ENCODE measurements around the gene HIVEP2. TPM values are rescaled to one million over a fixed set of nuclear protein-coding genes. Genes with fewer than 3 reads are reported as not detected.

The HIVEP2 gene
- total and polyA plus RNA-seq, 2 donors: 7.6 to 17.0 TPM

- H3K27ac ChIP-seq (ENCODE audit: low read depth): no peak overlapping the region
- no peaks in the 10 kb centered on the region for H3K36me3 ChIP-seq (ENCODE audit: insufficient read depth)
- DNase-seq (ENCODE audit: extremely low spot score): no peak
- 70% methylated on average over 1 of the region's 1 CpG for WGBS
- no peaks in the 10 kb centered on the region for H3K4me1 ChIP-seq (ENCODE audit: insufficient read depth)
- no peak overlapping the region for H3K4me3 ChIP-seq (ENCODE audit: low read depth, low read length)
Measured at GRCh38 chr6:142841915-142842314, 103.1 kb downstream of the HIVEP2 start.

GRCh38 chr6:142839686-142840040 lies 105.3 kb downstream of the HIVEP2 start:
- Histone ChIP-seq H3K36me3 (ENCODE audit: insufficient read depth) (no peaks in the 10 kb centered on the region), H3K27ac (ENCODE audit: low read depth) (no peak overlapping the region), H3K4me1 (ENCODE audit: insufficient read depth) (no peaks in the 10 kb centered on the region), H3K4me3 (ENCODE audit: low read depth, low read length) (no peak overlapping the region)
- WGBS: 62% methylated on average over 2 of the region's 2 CpGs
- no peak for DNase-seq (ENCODE audit: extremely low spot score)

- DNase-seq (ENCODE audit: extremely low spot score): no peak
- 89% methylated on average over 7 of the region's 7 CpGs for WGBS
- Histone ChIP-seq H3K4me3 (ENCODE audit: low read depth, low read length) (no peak overlapping the region), H3K36me3 (ENCODE audit: insufficient read depth) (no peaks in the 10 kb centered on the region), H3K4me1 (ENCODE audit: insufficient read depth) (no peaks in the 10 kb centered on the region), H3K27ac (ENCODE audit: low read depth) (no peak overlapping the region)
Measured at GRCh38 chr6:142838821-142839685, 105.9 kb downstream of the HIVEP2 start.

DNA sequence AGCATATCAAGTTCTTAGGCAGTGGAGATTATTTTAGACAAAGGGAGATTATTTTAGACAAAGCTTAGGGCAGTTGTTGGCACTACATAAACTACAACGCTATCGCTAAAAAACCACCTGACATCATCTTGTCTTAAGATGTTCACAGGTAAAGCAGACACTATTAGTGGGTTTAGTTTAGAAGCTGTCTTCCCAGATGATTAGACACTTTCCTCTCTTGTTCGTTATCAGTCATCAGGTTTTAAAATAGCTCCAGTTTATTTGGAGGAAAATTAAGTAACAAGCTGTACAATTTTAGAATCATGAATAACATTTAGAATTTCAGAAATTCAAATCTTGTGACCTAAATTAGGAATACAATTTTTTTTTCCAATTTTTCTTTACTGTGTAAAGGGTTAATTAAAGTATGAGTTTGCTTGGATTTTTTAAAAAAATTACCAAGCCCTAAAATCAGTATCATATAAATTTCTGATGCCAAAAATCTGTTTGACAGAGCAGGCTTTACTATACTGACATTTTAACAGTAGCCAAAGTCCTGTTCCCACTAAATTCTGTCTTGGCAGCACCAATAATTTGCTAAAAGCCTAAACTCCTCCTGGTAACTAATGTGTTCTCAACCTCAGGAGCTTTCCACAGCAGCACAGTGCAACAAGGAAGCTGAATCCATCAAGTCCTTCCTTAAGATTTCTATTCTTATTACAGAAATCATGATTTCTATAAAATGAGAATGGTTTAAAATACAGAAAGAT lies 109.0 kb downstream of the HIVEP2 start:
- Histone ChIP-seq H3K27ac (ENCODE audit: low read depth) (no peak overlapping the region), H3K4me1 (ENCODE audit: insufficient read depth) (no peaks in the 10 kb centered on the region), H3K4me3 (ENCODE audit: low read depth, low read length) (no peak overlapping the region), H3K36me3 (ENCODE audit: insufficient read depth) (no peaks in the 10 kb centered on the region)
- 91% methylated on average over 3 of the region's 3 CpGs for WGBS
- DNase-seq (ENCODE audit: extremely low spot score): no peak

DNA sequence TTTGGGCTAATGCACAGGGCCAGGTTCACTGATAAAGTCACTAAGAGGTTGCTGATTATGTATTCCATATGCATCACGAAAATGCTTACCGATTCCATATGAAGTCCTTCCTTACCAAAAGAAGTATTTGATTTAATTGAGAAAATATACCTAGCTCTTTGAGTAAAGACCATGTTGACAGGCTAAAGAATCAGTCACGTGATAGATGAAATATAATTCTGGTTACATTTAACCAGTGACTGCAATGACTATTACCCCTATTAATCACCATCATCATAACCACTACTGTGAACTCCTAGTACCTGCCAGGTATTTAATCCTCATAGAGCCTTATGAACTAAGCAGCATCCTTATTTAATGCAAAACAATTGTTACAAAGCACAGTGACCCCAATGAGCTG lies 110.1 kb downstream of the HIVEP2 start:
- WGBS: 97% methylated on average over 3 of the region's 3 CpGs
- DNase-seq (ENCODE audit: extremely low spot score): no peak
- H3K27ac ChIP-seq (ENCODE audit: low read depth): no peak overlapping the region

DNA sequence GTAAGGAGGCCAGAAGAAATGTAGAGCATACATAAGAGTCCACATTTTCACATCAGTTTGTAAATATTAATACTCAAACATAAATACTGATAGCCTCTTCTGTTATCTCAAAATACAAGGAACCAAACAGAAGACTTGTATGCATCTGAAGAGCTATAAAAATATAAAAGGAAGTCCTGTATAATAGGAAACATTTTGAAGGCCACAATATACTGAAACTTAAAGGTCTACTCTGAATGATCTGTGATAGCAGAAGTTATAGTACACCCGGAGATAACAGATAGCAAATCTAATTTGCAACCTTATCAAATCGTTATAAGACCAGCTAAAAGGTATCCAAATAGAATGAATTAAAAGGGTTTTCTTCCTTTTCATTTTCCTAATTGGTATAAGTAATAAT lies 111.2 kb downstream of the HIVEP2 start:
- 72% methylated on average over 2 of the region's 2 CpGs for WGBS
- no peaks in the 10 kb centered on the region for H3K4me1 ChIP-seq (ENCODE audit: insufficient read depth)
- H3K36me3 ChIP-seq (ENCODE audit: insufficient read depth): no peaks in the 10 kb centered on the region
- no peak overlapping the region for H3K4me3 ChIP-seq (ENCODE audit: low read depth, low read length)
- H3K27ac ChIP-seq (ENCODE audit: low read depth): no peak overlapping the region
- DNase-seq (ENCODE audit: extremely low spot score): no peak

More for the DNA sequence above, 110.1 kb downstream of the HIVEP2 start:
- H3K4me3 ChIP-seq (ENCODE audit: low read depth, low read length): no peak overlapping the region
- H3K4me1 ChIP-seq (ENCODE audit: insufficient read depth): no peaks in the 10 kb centered on the region
- no peaks in the 10 kb centered on the region for H3K36me3 ChIP-seq (ENCODE audit: insufficient read depth)

GRCh38 chr6:142833054-142833453 lies 111.9 kb downstream of the HIVEP2 start:
- H3K36me3 ChIP-seq (ENCODE audit: insufficient read depth): no peaks in the 10 kb centered on the region
- no peaks in the 10 kb centered on the region for H3K4me1 ChIP-seq (ENCODE audit: insufficient read depth)
- no peak for DNase-seq (ENCODE audit: extremely low spot score)
- H3K4me3 ChIP-seq (ENCODE audit: low read depth, low read length): no peak overlapping the region
- H3K27ac ChIP-seq (ENCODE audit: low read depth): no peak overlapping the region
- WGBS: 64% methylated on average over 1 of the region's 1 CpG

DNA sequence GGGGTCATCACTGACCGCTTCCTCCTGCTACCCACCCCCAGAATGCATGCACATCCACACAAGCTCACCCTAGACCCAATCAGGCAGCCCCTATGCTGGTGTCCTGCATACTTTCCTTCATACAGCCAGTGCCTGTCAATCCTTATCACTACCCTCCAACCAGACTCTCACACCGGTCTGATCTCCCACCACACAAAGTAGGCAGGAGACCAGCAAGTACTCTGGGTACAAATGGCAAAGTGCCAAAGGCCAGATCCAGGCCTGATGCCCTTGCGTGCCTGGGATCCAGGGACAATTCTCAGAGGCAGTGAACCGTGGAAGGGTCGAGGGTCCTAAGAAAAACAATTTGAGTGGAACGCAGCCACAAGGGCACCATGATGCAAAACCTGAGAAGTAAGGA lies 114.2 kb downstream of the HIVEP2 start:
- WGBS: 91% methylated on average over 6 of the region's 6 CpGs
- no peaks in the 10 kb centered on the region for H3K36me3 ChIP-seq (ENCODE audit: insufficient read depth)
- DNase-seq (ENCODE audit: extremely low spot score): no peak
- no peaks in the 10 kb centered on the region for H3K4me1 ChIP-seq (ENCODE audit: insufficient read depth)
- no peak overlapping the region for H3K4me3 ChIP-seq (ENCODE audit: low read depth, low read length)
- no peak overlapping the region for H3K27ac ChIP-seq (ENCODE audit: low read depth)

- no peak for DNase-seq (ENCODE audit: extremely low spot score)
- Histone ChIP-seq H3K36me3 (ENCODE audit: insufficient read depth) (no peaks in the 10 kb centered on the region), H3K27ac (ENCODE audit: low read depth) (no peak overlapping the region), H3K4me3 (ENCODE audit: low read depth, low read length) (no peak overlapping the region), H3K4me1 (ENCODE audit: insufficient read depth) (no peaks in the 10 kb centered on the region)
- WGBS: 83% methylated on average over 5 of the region's 5 CpGs
Measured at GRCh38 chr6:142830116-142830710, 114.8 kb downstream of the HIVEP2 start.

GRCh38 chr6:142829556-142829955 lies 115.4 kb downstream of the HIVEP2 start:
- no peaks in the 10 kb centered on the region for H3K36me3 ChIP-seq (ENCODE audit: insufficient read depth)

GRCh38 chr6:142827991-142828390 lies 117.0 kb downstream of the HIVEP2 start:
- WGBS: 63% methylated on average over 4 of the region's 4 CpGs
- Histone ChIP-seq H3K4me3 (ENCODE audit: low read depth, low read length) (no peak overlapping the region), H3K4me1 (ENCODE audit: insufficient read depth) (no peaks in the 10 kb centered on the region), H3K36me3 (ENCODE audit: insufficient read depth) (no peaks in the 10 kb centered on the region), H3K27ac (ENCODE audit: low read depth) (no peak overlapping the region)
- no peak for DNase-seq (ENCODE audit: extremely low spot score)

More at GRCh38 chr6:142829556-142829955, 115.4 kb downstream of the HIVEP2 start:
- H3K4me3 ChIP-seq (ENCODE audit: low read depth, low read length): no peak overlapping the region
- DNase-seq (ENCODE audit: extremely low spot score): no peak
- no peaks in the 10 kb centered on the region for H3K4me1 ChIP-seq (ENCODE audit: insufficient read depth)
- WGBS: 99% methylated on average over 1 of the region's 1 CpG
- no peak overlapping the region for H3K27ac ChIP-seq (ENCODE audit: low read depth)

- no peak for DNase-seq (ENCODE audit: extremely low spot score)
- 61% methylated on average over 7 of the region's 7 CpGs for WGBS
- H3K36me3 ChIP-seq (ENCODE audit: insufficient read depth): no peaks in the 10 kb centered on the region
- H3K4me1 ChIP-seq (ENCODE audit: insufficient read depth): no peaks in the 10 kb centered on the region
- H3K27ac ChIP-seq (ENCODE audit: low read depth): no peak overlapping the region
- H3K4me3 ChIP-seq (ENCODE audit: low read depth, low read length): no peak overlapping the region
Measured at GRCh38 chr6:142827369-142827768, 117.6 kb downstream of the HIVEP2 start.

GRCh38 chr6:142825760-142826159 lies 119.2 kb downstream of the HIVEP2 start:
- Histone ChIP-seq H3K36me3 (ENCODE audit: insufficient read depth) (no peaks in the 10 kb centered on the region), H3K4me3 (ENCODE audit: low read depth, low read length) (no peak overlapping the region), H3K4me1 (ENCODE audit: insufficient read depth) (no peaks in the 10 kb centered on the region), H3K27ac (ENCODE audit: low read depth) (no peak overlapping the region)
- 97% methylated on average over 1 of the region's 1 CpG for WGBS
- DNase-seq (ENCODE audit: extremely low spot score): no peak

GRCh38 chr6:142824426-142824825 lies 120.5 kb downstream of the HIVEP2 start:
- H3K4me1 ChIP-seq (ENCODE audit: insufficient read depth): no peaks in the 10 kb centered on the region
- WGBS: 18% methylated on average over 3 of the region's 3 CpGs

More at GRCh38 chr6:142824426-142824825, 120.5 kb downstream of the HIVEP2 start:
- Histone ChIP-seq H3K4me3 (ENCODE audit: low read depth, low read length) (no peak overlapping the region), H3K36me3 (ENCODE audit: insufficient read depth) (no peaks in the 10 kb centered on the region), H3K27ac (ENCODE audit: low read depth) (no peak overlapping the region)
- no peak for DNase-seq (ENCODE audit: extremely low spot score)

Data from urinary bladder (tissue), 4 donors.